NCI-H1417 (cell line): ENCODE data around the gene GGT7.
"Not testable (repeated sequence)": the region's sequence is repeated elsewhere in the genome, so short reads cannot be mapped to it uniquely, and the experiment has no call there.

Experiments
- DNase-seq, 3 experiments: peaks; one replicate each; lab custom pipeline; 2025; lab: John Stamatoyannopoulos, UW

The GGT7 gene

GRCh38 chr20:34848597-34848996, 24.1 kb downstream of the GGT7 start:
- no peak for DNase-seq

DNA sequence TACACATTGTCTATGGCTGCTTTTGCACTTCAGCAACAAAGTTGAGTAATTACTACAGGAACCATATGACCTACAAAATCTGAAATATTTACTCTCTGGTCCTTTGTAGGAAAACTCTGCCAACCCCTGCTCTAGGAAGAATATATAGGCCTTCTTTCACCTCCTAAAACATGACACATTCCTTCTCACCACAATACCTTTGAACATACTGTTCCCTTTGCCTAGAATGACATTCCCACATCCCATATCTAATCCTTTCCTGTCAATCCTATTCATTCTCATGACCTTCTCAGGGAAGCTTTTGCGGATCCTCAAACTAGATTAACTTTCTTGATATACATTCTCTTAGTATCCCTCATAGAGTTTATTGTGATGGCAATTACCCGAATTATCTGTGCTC, 29.2 kb downstream of the GGT7 start:
- no peak for DNase-seq

DNA sequence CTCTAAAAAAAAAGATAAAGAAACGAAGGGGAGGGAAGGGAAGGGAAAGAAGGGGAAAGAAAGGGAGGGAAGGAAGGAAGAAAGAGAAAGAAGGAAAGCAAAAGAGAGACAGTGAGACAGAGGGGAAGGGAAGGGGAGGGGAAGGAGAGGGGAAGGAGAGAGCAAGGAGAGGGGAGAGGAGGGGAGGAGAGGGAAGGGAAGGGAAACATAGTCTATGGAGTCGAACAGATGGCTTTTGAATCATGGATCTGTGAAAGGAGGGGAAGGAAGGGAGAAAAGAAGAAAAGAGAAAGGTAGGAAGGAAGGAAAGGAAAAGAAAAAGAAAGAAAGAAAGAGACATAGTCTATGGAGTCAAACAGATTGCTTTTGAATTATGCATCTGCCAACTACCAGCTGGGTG, 30.5 kb downstream of the GGT7 start:
- no peak for DNase-seq

DNA sequence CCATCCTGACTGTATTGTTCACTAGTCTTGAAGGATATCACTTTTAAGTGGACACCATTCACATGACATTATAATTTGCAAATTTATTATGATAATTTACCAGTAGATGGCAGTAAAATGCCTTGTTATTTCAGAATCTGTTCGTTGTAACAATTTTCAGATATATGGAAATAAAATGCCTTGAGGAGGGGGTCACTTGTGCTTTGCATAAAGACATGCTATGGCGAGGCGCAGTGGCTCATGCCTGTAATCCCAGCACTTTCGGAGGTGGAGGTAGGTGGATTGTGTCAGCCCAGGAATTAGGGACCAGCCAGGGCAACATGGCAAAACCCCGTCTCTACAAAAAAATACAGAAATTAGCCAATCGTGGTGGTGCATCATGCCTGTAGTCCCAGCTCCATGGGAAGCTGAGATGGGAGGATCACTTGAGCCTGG, 38.2 kb downstream of the GGT7 start:
- peak; percentile 15 to 78 (median 65) for DNase-seq

DNA sequence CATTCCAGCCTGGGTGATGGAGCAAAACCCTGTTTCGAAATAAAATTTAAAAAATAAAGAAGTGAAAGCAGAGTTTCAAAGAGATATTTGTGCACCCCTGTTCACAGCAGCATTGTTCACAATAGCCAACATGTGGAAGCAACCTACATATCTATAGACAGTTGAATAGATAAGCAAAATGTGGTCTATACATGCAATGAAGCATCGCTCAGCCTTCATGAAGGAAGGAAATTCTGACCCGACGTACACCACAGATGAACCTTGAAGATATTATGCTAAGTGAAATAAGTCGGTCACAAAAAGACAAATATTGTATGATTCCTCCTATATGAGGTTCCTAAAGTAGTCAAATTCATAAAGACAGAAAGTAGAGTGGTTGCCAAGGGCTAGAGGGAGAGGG, 40.7 kb downstream of the GGT7 start:
- no peak for DNase-seq

DNA sequence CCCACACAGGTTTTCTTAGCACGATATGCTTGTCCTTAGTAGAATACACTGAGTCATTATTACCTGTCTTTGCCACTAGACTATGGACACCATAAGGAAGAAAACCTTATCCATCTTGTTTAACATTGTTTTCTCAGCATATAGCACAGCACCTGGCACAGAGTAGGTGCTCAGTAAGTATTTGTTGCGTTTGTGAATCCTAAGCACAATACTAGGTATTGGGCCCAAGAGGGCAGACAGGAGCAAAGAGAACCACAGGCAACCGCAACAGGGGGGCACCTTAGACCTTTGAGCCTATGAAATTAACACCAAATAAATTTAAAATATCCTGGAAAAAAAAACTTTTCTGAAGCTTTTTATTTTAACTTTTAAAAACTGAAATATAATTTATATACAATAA, 43.5 kb downstream of the GGT7 start:
- DNase-seq = no peak

DNA sequence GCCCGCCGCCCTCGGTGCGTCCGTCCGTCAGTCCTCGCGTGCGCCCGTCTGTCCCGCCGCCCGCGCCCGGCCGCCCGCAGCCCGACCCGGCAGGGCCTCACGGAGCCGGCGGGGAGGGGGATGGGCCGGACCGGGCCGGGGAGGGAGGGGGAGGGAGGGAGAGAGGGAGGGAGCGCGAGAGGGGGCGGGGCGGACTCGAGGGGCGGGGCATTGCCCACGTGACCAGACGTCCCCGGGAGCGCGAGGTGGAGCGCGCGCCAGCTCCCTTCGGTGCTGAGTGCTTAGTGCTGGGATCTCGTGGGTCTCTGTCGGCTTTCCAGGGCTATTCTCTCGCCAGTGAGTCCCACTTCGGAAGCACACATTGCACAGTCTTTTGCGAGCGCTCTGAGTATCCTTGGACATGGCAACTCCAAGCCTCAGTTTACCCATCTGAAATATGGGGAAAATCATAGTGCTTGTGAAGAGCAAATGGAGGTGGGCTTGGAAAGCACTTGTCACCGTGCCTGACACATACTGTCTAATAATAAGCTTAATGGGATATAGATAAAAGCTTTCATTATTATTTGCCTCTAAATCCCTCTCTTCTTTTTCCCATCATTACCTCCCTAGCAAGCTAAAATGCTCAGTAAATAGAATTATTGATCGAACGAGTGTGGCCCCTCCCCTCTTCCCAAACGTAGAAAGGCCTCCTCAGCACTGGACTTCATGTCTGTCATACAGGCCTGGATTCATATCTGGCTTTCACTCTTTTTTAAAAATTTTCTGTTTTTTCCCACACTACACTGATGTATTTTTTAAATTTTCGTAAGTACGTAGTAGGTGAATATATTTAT, 46.9 kb downstream of the GGT7 start, which contains the start of gene NCOA6:
TSS of gene NCOA6 (minus strand) at position 122 of the 833 bp plus-strand sequence. CDS start 43,296 bp downstream, outside the sequence.
- DNase-seq = peak; percentile 80 to 90 (median 89)

DNA sequence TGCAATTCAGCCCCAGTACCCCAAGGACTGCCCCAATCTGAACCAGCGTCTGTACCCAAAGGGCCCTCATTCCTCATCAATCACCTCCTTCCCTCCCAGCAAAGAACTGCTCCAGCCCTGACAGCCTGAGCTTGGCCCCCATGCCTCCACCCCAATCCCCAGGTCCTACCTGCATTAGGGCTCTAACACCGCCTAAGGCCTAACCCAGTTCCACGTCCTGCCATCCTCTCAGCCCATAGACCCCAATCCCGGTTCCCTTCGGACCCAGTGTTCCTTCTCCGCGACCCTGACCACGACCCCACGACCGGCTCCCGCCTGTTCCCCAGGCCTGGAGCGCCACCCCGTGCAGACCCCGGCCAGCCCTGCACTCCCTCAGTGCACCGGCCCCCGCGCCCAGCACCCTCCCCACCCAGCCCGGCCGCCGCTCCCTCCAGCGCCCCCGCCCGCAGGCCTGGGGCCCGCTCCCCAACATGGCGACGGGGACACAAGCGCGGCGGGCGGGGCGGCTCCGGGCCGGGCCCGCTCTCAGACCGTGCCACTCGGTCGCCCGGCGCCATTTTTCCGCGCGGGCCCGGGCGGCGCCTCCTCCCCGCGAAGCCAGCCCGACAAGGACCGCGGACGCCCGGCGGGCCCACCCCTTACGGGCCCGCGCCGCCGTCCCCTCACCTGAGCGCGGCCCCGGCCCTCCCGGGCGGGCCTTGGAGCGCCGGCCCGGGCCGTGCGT, 47.7 kb downstream of the GGT7 start:
- DNase-seq = peak; percentile 57 to 91 (median 82)

GRCh38 chr20:34824452-34824805, 48.2 kb downstream of the GGT7 start:
- DNase-seq = peak; percentile 83 to 90 (median 84)

DNA sequence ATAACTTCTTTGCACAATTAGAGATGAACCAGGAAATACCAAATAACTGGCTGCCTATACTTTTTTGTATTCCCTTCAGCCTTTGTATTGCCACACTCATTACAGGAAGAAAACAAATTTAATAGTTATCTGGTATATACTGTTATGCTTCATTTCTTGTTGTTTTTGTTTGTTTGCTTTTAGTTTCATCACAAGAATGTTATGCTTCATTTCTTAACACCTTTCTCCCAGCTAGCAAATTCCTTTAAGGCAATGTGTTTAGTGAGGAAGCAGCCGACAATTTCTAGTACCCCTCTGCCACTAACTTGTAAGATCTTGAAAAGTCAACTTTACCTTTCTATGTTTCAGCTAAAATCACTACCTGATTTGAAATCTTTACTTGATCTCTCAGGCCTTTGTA, 48.6 kb downstream of the GGT7 start:
- DNase-seq = no peak

DNA sequence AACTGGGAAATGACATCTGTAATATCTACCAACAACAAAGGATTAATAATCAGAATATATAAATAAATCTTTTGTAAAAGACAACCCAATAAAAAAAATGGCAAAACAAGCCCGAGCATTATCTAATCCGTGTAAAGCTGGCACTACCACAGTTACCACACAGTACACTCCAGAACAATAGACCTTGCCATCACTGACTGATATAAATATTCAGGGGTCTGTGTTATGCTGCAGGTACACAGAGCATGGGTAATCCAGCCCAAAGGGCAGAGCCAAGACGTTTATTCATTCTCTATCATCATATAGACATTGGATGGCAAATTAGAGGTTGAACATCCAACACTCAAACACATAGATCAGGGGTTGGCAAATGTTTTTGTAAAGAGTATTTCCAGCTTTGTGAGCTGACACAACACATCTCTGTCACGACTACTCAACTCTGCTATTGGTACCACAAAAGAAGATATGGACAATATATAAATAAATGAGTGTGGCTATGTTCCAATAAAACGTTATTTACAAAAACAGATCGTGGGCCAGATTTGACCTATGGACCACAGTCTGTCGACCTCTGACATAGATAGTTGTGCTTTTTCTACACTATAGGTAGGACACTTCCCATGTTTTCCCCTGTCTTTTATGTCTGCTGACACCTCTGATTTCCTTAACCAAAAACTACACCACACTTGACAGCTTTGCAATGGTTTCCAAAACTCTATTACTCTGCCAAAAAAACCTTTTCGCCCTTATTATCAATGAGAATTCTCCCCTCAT, 51.7 kb downstream of the GGT7 start:
- no peak for DNase-seq

DNA sequence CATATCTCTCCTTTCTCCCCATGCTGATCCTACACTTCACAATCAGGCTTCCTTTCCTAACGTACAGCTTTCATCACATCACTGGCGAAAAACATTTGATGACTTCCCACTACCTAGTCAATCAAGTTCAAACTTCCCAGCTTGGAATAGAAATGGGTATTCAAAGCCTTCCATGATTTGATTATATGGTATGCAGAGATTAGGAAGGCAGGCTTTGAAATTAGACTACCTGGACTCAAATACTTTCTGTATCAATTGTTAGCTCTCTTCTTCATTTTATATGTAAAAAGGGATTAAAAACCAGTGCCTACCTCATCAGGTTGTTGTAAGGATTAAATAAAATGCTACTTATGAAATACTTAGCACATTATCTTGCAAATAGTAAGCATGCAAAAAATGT, 54.9 kb downstream of the GGT7 start:
- DNase-seq = no peak

- no peak for DNase-seq
These were observed 55.6 kb downstream of the GGT7 start for GRCh38 chr20:34817072-34817471.

GRCh38 chr20:34815636-34816035, 57.0 kb downstream of the GGT7 start:
- no peak for DNase-seq

GRCh38 chr20:34808583-34808982, 64.1 kb downstream of the GGT7 start:
- no peak for DNase-seq

DNA sequence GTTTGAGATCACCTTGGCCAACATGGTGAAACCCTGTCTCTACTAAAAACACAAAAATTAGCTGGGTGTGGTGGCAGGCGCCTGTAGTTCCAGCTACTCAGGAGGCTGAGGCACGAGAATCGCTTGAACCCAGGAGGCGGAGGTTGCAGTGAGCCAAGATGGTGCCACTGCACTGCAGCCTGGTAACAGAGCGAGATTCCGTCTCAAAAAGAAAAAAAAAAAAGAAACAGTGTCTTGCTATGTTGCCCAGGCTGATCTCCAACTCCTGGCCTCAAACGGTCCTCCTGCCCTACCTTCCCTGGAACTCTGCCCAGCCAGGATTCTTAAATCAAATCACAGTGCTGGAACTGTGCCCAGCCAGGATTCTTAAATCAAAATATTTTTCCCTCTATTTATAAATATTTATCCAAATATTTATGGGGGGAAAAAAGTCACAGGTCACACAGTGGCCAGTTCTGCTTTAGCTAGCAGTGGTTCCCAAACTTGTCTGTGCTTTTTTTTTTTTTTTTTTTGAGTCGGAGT, 64.7 kb downstream of the GGT7 start:
- not testable (repeated sequence) for DNase-seq

- no peak for DNase-seq
These were observed 66.4 kb downstream of the GGT7 start for GRCh38 chr20:34806255-34806654.

GRCh38 chr20:34798871-34799270, 73.8 kb downstream of the GGT7 start:
- DNase-seq = no peak

DNA sequence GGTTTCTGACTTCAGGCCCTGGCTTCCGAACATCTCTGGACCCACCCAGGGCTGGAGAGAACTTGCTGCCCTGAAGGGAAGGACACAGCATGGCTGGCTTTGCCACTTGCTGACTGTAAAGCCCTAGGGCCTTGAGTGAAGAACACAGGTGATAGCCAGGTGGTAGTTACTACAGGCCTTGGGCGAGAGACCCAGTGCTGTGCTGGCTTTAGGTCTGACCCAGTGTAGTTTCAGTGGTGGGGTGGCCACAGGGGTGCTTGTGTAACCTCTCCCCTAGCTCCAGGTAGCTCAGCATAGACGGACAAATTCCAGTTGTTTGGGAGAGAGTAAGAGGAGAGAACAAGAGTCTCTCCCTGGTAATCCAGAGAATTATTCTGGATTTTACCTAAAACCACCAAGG, 74.3 kb downstream of the GGT7 start:
- no peak for DNase-seq

DNA sequence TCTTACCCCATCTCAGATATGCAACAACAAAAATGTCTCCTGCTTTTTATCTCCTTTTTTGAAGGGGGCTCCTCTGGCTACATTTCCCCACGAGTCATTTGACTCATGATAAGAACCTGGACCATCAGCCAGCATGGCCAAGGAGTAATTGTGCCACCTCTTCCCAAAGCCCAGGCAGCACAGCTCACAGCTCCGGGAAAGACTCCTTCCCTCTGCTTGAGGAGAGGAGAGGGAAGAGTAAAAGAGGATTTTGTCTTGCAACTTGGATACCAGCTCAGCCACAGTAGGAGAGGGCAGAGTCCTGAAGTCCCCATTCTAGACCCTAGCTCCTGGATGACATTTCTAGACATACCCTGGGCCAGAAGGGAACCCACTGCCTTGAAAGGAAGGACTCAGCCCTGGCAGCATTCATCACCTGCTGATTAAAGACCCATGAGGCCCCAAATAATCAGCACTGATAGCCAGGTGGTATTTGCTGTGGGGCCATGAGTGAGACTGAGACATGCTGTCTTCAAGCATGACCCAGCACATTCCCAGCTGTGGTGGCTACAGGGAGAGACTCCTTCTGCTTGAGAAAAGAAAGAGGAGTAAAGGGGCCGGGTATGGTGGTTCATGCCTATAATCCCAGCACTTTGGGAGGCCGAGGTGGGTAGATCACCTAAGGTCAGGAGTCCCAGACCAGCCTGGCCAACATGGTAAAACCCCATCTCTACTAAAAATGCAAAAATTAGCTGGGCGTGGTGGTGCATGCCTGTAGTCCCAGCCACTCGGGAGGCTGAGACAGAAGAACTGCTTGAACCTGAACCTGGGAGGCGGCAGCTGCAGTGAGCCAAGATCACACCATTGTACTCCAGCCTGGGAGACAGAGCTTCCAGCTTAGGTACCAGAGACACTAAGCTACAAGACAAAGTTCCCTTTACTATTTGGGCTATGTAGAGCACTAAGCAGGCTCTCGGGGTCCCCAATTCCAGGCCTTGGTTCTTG, 75.4 kb downstream of the GGT7 start:
- no peak for DNase-seq
